Measurements from ENCODE around the gene TFB2M. TPM values are rescaled to one million over a fixed set of nuclear protein-coding genes. Genes with fewer than 3 reads are reported as not detected.

Gene TFB2M
- total RNA-seq, 2 experiments from 2014 or later, result 8.0 to 9.0 TPM

DNA sequence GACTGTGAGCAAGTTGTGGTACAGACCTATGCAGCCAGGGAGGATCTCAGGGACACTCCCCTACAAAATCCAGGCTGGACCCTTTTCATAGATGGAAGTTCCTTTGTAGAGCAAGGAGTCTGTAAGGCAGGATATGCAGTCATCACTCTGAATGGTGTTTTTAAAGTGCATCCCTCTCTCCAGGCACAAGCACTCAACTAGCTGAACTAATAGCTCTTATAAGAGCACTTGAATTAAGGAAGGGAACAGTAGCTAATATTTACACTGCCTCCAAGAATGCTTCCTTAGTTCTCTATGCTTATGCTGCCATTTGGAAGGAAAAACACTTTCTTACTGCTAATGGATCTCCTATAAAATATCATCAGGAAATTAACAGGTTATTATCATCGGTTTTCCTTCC, 31.9 kb downstream of the TFB2M start:
- no peaks in the 10 kb centered on the region for H3K4me1 Mint-ChIP-seq (ENCODE audit: low read depth)
- H3K27me3 Mint-ChIP-seq, result no peaks in the 10 kb centered on the region
- TF ChIP-seq, protein P1, sequence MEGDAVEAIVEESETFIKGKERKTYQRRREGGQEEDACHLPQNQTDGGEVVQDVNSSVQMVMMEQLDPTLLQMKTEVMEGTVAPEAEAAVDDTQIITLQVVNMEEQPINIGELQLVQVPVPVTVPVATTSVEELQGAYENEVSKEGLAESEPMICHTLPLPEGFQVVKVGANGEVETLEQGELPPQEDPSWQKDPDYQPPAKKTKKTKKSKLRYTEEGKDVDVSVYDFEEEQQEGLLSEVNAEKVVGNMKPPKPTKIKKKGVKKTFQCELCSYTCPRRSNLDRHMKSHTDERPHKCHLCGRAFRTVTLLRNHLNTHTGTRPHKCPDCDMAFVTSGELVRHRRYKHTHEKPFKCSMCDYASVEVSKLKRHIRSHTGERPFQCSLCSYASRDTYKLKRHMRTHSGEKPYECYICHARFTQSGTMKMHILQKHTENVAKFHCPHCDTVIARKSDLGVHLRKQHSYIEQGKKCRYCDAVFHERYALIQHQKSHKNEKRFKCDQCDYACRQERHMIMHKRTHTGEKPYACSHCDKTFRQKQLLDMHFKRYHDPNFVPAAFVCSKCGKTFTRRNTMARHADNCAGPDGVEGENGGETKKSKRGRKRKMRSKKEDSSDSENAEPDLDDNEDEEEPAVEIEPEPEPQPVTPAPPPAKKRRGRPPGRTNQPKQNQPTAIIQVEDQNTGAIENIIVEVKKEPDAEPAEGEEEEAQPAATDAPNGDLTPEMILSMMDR (IDR thresholded peaks at IDR 0.05), result no peak
- peaks cover 12% of the 10 kb centered on the region for H3K36me3 Mint-ChIP-seq (ENCODE audit: low read depth)
- CTCF ChIA-PET, result no interaction called here
- Histone ChIP-seq H3K36me3 (ENCODE audit: insufficient read depth, low read length) (no peaks in the 10 kb centered on the region), H3K27me3 (ENCODE audit: control insufficient read depth in 1 of 2, insufficient read depth in 2 of 2, low read length in 2 of 2) (no peaks in the 10 kb centered on the region), H3K9me3 (ENCODE audit: control insufficient read depth in 1 of 2, insufficient read depth in 1 of 2, low read length in 2 of 2) (peaks cover 7 to 10% of the 10 kb centered on the region in 2 experiments), H3K4me1 (ENCODE audit: insufficient read depth, low read length) (no peaks in the 10 kb centered on the region), H3K27ac (ENCODE audit: low read depth in 1 of 2, low read length in 2 of 2) (no peak overlapping the region), H3K4me3 (ENCODE audit: low read length) (no peak overlapping the region)
- no peak overlapping the region for H3K4me3 Mint-ChIP-seq
- H3K9me3 Mint-ChIP-seq, result peaks cover 6% of the 10 kb centered on the region
- intact Hi-C loops (cut with DNase I, micrococcal nuclease), result no loop called here
- POLR2A ChIA-PET, result no interaction called here
- no peak for ATAC-seq (ENCODE audit: poor library complexity)
- no peak overlapping the region for H3K27ac Mint-ChIP-seq
- DNase-seq, result no peak

DNA sequence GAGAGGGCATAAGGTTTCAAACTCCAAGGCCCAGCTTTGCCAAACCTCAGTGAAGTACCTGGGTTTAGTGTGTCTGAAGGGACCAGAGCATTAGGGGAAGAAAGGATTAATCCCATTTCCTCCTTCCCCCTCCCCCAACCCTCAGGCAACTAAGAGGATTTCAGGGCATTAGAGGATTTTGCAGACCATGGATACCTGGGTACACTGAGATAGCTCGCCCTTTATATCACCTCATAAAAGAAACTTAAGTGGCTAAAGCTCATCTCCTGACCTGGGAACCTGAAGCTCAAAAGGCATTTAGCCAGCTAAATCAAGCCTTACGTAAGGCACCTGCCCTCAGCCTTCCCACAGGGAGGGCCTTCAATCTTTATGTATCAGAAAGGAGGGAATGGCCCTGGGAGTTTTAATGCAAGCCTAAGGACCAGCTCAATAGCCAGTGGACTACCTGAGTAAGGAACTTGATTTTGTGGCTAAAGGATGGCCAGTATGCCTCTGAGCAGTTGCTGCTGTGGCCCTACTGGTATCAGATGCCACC, 32.6 kb downstream of the TFB2M start:
- H3K27me3 Mint-ChIP-seq, result no peaks in the 10 kb centered on the region
- intact Hi-C loops (cut with DNase I, micrococcal nuclease), result no loop called here
- TF ChIP-seq, protein P1 (IDR thresholded peaks at IDR 0.05), result no peak
- H3K27ac ChIP-seq (ENCODE audit: low read depth in 1 of 2, low read length in 2 of 2), result no peak overlapping the region
- H3K27ac Mint-ChIP-seq, result no peak overlapping the region
- POLR2A ChIA-PET, result no interaction called here
- peaks cover 5% of the 10 kb centered on the region for H3K36me3 Mint-ChIP-seq (ENCODE audit: low read depth)
- DNase-seq (no peak), ATAC-seq (ENCODE audit: poor library complexity) (no peak)
- no peaks in the 10 kb centered on the region for H3K4me1 Mint-ChIP-seq (ENCODE audit: low read depth)
- no peaks in the 10 kb centered on the region for H3K27me3 ChIP-seq (ENCODE audit: control insufficient read depth in 1 of 2, insufficient read depth in 2 of 2, low read length in 2 of 2)
- no peaks in the 10 kb centered on the region for H3K4me1 ChIP-seq (ENCODE audit: insufficient read depth, low read length)
- no peaks in the 10 kb centered on the region for H3K36me3 ChIP-seq (ENCODE audit: insufficient read depth, low read length)
- H3K9me3 ChIP-seq (ENCODE audit: control insufficient read depth in 1 of 2, insufficient read depth in 1 of 2, low read length in 2 of 2), result peaks cover 7 to 10% of the 10 kb centered on the region in 2 experiments
- no peak overlapping the region for H3K4me3 ChIP-seq (ENCODE audit: low read length)
- peaks cover 6% of the 10 kb centered on the region for H3K9me3 Mint-ChIP-seq
- no peak overlapping the region for H3K4me3 Mint-ChIP-seq
- CTCF ChIA-PET, result no interaction called here

DNA sequence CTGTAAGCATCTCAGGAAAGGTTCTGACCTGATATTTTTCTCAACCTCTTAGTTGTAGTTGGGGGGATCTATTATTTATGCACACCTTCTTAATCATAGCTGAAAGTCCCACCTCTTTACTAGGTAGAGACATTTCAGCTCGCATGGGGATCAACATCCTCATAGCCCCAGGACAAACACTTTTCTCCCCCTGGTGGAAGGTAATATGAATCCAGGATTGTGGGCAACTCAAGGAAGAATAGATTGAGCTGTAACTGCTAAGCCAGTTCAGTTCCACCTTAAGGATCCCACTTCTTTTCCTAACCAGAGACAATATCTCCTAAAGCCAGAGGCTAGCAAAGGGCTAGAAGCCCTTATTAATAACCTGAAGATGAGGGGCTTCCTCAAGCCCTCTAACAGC, 33.5 kb downstream of the TFB2M start:
- Mint-ChIP-seq H3K27ac (no peak overlapping the region), H3K36me3 (ENCODE audit: low read depth) (peaks cover 4% of the 10 kb centered on the region), H3K9me3 (peaks cover 6% of the 10 kb centered on the region), H3K27me3 (no peaks in the 10 kb centered on the region), H3K4me1 (ENCODE audit: low read depth) (no peaks in the 10 kb centered on the region), H3K4me3 (no peak overlapping the region)
- intact Hi-C loops (cut with DNase I, micrococcal nuclease), result no loop called here
- CTCF ChIA-PET, result no interaction called here
- no peaks in the 10 kb centered on the region for H3K36me3 ChIP-seq (ENCODE audit: insufficient read depth, low read length)
- POLR2A ChIA-PET, result no interaction called here
- H3K27me3 ChIP-seq (ENCODE audit: control insufficient read depth in 1 of 2, insufficient read depth in 2 of 2, low read length in 2 of 2), result no peaks in the 10 kb centered on the region
- ATAC-seq (ENCODE audit: poor library complexity) (no peak), DNase-seq (no peak)
- H3K9me3 ChIP-seq (ENCODE audit: control insufficient read depth in 1 of 2, insufficient read depth in 1 of 2, low read length in 2 of 2), result peaks cover 10% of the 10 kb centered on the region in 2 experiments
- H3K27ac ChIP-seq (ENCODE audit: low read depth in 1 of 2, low read length in 2 of 2), result no peak overlapping the region
- no peak overlapping the region for H3K4me3 ChIP-seq (ENCODE audit: low read length)
- TF ChIP-seq, protein P1 (IDR thresholded peaks at IDR 0.05), result no peak
- peaks cover 6% of the 10 kb centered on the region for H3K4me1 ChIP-seq (ENCODE audit: insufficient read depth, low read length)
